GM23248 (cell line): ENCODE measurements around the gene SUMF1.

Source experiments
- EZH2 ChIP-seq: fragments of 200-600 bp; sonication (generic); IDR thresholded peaks from 2 replicates; pipeline ENCODE4 v1.6.1; 2018; ENCODE audit warnings: antibody characterized with exemption, mild to moderate bottlenecking; ENCODE audit not compliant: insufficient read depth, poor library complexity, severe bottlenecking
- EZH2phosphoT487 ChIP-seq: fragments of 200-600 bp; sonication (generic); IDR thresholded peaks from 2 replicates; pipeline ENCODE4 v1.6.1; 2018; ENCODE audit warnings: antibody characterized with exemption, moderate library complexity, mild to moderate bottlenecking, low read depth; ENCODE audit not compliant: insufficient read depth

DNA sequence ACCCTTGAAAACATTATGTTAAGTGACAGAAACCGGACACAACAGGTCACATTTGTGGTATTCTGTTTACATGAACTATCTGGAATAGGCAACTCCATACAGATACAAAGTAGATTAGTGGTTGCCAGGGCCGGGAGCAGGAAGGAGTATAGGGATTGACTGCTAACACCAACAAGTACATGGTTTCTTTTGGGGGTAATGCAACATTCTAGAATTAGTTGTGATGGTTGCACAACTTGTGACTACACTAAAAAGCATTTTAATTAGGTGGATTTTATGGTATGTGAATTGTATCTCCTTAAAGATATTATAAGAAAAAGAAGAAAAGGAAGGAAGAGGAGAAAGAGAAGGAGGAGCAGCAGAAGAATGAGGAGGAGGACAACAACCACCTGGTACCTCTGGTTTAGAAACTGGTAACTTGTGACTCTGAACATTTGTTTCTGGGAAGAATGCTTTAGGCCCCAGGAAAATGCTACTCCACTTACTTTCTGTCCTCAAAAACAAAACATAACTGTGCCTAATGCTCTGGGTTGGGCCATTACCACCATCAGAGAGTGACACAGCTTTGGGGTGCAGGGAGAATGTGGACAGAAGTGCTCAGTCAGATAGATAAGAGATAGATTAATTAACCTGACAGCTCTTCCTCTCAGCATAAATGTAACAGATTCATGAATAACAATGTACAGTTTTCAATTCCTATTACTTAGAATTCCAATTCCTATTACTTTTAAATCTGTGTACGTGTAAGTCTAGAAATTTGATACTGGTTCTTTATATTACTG lies 143.6 kb downstream of the SUMF1 start:
- TF ChIP-seq EZH2 (no peak), EZH2phosphoT487 (no peak)
